HCT116 (cell line): ENCODE data around the gene LUZP2. TPM values are rescaled to one million over a fixed set of nuclear protein-coding genes. Genes with fewer than 3 reads are reported as not detected.

ENCODE experiments used
- ATAC-seq: fragments of 200-7000 bp; cut with Tn5 transposase; 2 replicates; pipeline ENCODE4 v1.9.1; 2020; ENCODE audit warnings: mild to moderate bottlenecking, moderate library complexity
- BruUV-seq: library from RNA; stranded (reverse); fragments of 400-500 nt; replicated peaks from 2 replicates; lab custom pipeline; 2021; lab: Mats Ljungman, UMichigan
- CTCF ChIA-PET: fragments of 300-600 bp; sonication (Branson Sonifier 250); formaldehyde crosslinking; loops from one replicate; lab custom pipeline; 2021; ENCODE audit warnings: antibody characterized with exemption; lab: Charles Lee
- POLR2A ChIA-PET: fragments of 300-600, 350-600 bp; sonication (Branson Sonifier 250); formaldehyde crosslinking; loops from one replicate; lab custom pipeline; 2021; ENCODE audit warnings: antibody characterized with exemption; lab: Charles Lee
- RAD21 ChIA-PET, 2 experiments: fragments of 300-600 bp; sonication (Branson Sonifier 250); formaldehyde crosslinking; loops; one replicate each; lab custom pipeline; 2023; ENCODE audit warnings: low total read pairs in 2 of 2; ENCODE audit not compliant: uncharacterized antibody in 2 of 2, unreplicated experiment in 2 of 2, low non-redundant PET in 1 of 2; lab: Charles Lee
- DNase-seq: peaks from one replicate; pipeline ENCODE4 v3.0.0-alpha.2; 2010; ENCODE audit warnings: low read depth, low spot score
- H2AFZ ChIP-seq: fragments of 200-600 bp; shearing (Covaris generic), sonication (generic); 2 replicates; pipeline ENCODE4 v1.6.1; 2017; ENCODE audit warnings: low read depth, mixed run types, mixed read lengths, antibody characterized with exemption, low read length; ENCODE audit not compliant: poor library complexity, severe bottlenecking
- H3K27ac ChIP-seq: 2 replicates; pipeline ENCODE4 v1.5.1; 2012; ENCODE audit warnings: low read depth, low read length
- H3K27me3 ChIP-seq: fragments of 200-600 bp; sonication (generic); 2 replicates; pipeline ENCODE4 v1.6.1; 2016; ENCODE audit warnings: mixed run types, low read length, mixed read lengths; ENCODE audit not compliant: insufficient read depth
- H3K36me3 ChIP-seq, 2 experiments: fragments of 200-500 bp in 1 of 2; fragments of 200-600 bp in 1 of 2; sonication (Bioruptor generic) in 1 of 2; sonication (generic) in 1 of 2; 2 replicates each; pipeline versions ENCODE4 v1.5.1 to v1.6.1; 2014 to 2016; ENCODE audit warnings: low read length in 2 of 2, inconsistent platforms in 1 of 2, mixed read lengths in 1 of 2, mixed run types in 1 of 2; ENCODE audit not compliant: insufficient read depth in 2 of 2, control insufficient read depth in 1 of 2
- H3K4me1 ChIP-seq, 2 experiments: fragments of 200-600 bp in 1 of 2; sonication (generic) in 1 of 2; 2 replicates each; pipeline versions ENCODE4 v1.5.1 to v1.6.1; 2012 to 2017; ENCODE audit warnings: low read length in 2 of 2, inconsistent platforms in 1 of 2, mild to moderate bottlenecking in 1 of 2, mixed read lengths in 1 of 2, mixed run types in 1 of 2, moderate library complexity in 1 of 2; ENCODE audit not compliant: insufficient read depth in 2 of 2, control insufficient read depth in 1 of 2
- H3K4me2 ChIP-seq: fragments of 200-600 bp; sonication (generic); 2 replicates; pipeline ENCODE4 v1.6.1; 2017; ENCODE audit warnings: mixed run types, low read length, mixed read lengths
- H3K4me3 ChIP-seq, 2 experiments: fragments of 200-600 bp in 1 of 2; sonication (generic) in 1 of 2; replicated peaks in 1 of 2; 2 replicates each; pipeline ENCODE4 v1.5.1; 2011 to 2016; ENCODE audit warnings: low read length in 2 of 2, control low read depth in 1 of 2, low read depth in 1 of 2, mild to moderate bottlenecking in 1 of 2, mixed read lengths in 1 of 2, mixed run types in 1 of 2
- H3K79me2 ChIP-seq: fragments of 200-600 bp; sonication (generic); 2 replicates; pipeline ENCODE4 v1.6.1; 2017; ENCODE audit warnings: mild to moderate bottlenecking, mixed run types, low read length, moderate library complexity, mixed read lengths; ENCODE audit not compliant: insufficient read depth
- H3K9ac ChIP-seq: fragments of 200-600 bp; sonication (generic); 2 replicates; pipeline ENCODE4 v1.6.1; 2016; ENCODE audit warnings: low read length, mixed read lengths
- H3K9me2 ChIP-seq: fragments of 200-600 bp; sonication (generic), shearing (Covaris generic); 2 replicates; pipeline ENCODE4 v1.6.1; 2017; ENCODE audit warnings: mixed run types, mild to moderate bottlenecking, moderate library complexity; ENCODE audit not compliant: insufficient read depth
- H3K9me3 ChIP-seq, 2 experiments: fragments of 200-500 bp in 1 of 2; fragments of 200-600 bp in 1 of 2; sonication (Bioruptor generic) in 1 of 2; sonication (generic) in 1 of 2; 2 replicates each; pipeline ENCODE4 v1.6.1; 2014 to 2017; ENCODE audit warnings: low read length in 2 of 2, mixed read lengths in 2 of 2, inconsistent platforms in 1 of 2, low read depth in 1 of 2, mild to moderate bottlenecking in 1 of 2, mixed run types in 1 of 2, moderate library complexity in 1 of 2; ENCODE audit not compliant: control insufficient read depth in 1 of 2, insufficient read depth in 1 of 2
- H4K20me1 ChIP-seq: fragments of 200-600 bp; sonication (generic), shearing (Covaris generic); 2 replicates; pipeline ENCODE4 v1.6.1; 2017; ENCODE audit warnings: mixed run types, mild to moderate bottlenecking, moderate library complexity; ENCODE audit not compliant: insufficient read depth
- CEBPB ChIP-seq: IDR thresholded peaks from 2 replicates; pipeline ENCODE4 v1.6.1; 2012; ENCODE audit warnings: low read depth
- EGR1 ChIP-seq: IDR thresholded peaks from 2 replicates; pipeline ENCODE4 v1.6.1; 2012; ENCODE audit warnings: low read depth
- ELF1 ChIP-seq: IDR thresholded peaks from 2 replicates; pipeline ENCODE4 v1.6.1; 2012; ENCODE audit warnings: low read depth, borderline replicate concordance
- EZH2 ChIP-seq: fragments of 200-600 bp; sonication (generic); IDR thresholded peaks from 2 replicates; pipeline ENCODE4 v1.6.1; 2017; ENCODE audit warnings: antibody characterized with exemption, mixed run types
- EZH2phosphoT487 ChIP-seq: fragments of 200-600 bp; IDR thresholded peaks from 2 replicates; pipeline ENCODE4 v1.6.1; 2018; ENCODE audit warnings: antibody characterized with exemption, borderline replicate concordance
- FOSL1 ChIP-seq: IDR thresholded peaks from 2 replicates; pipeline ENCODE4 v1.6.1; 2012; ENCODE audit warnings: low read depth
- POLR2A ChIP-seq: IDR thresholded peaks from 2 replicates; pipeline ENCODE4 v1.7.0; 2011; ENCODE audit warnings: borderline replicate concordance; ENCODE audit not compliant: insufficient read depth, insufficient read length; ENCODE audit errors: extremely low read depth
- POLR2AphosphoS5 ChIP-seq: IDR thresholded peaks from 2 replicates; pipeline ENCODE4 v1.6.1; 2011; ENCODE audit warnings: mild to moderate bottlenecking, low read depth, low read length, moderate library complexity
- SIN3A ChIP-seq: IDR thresholded peaks from 2 replicates; pipeline ENCODE4 v1.6.1; 2012; ENCODE audit warnings: low read depth
- SP1 ChIP-seq: IDR thresholded peaks from 2 replicates; pipeline ENCODE4 v1.6.1; 2012; ENCODE audit warnings: low read depth
- TCF7L2 ChIP-seq: IDR thresholded peaks from 2 replicates; pipeline ENCODE4 v1.7.0; 2011; ENCODE audit warnings: borderline replicate concordance, inconsistent platforms; ENCODE audit not compliant: insufficient read depth, insufficient read length; ENCODE audit errors: extremely low read depth
- ZFX ChIP-seq: fragments of 450-650 bp; IDR thresholded peaks from 2 replicates; pipeline ENCODE4 v1.6.1; 2017
- ZNF274 ChIP-seq: fragments of 200-500 bp; sonication (Bioruptor generic); IDR thresholded peaks from 2 replicates; pipeline ENCODE4 v1.6.1; 2014; ENCODE audit warnings: mild to moderate bottlenecking, low read depth, low read length, inconsistent platforms
- intact Hi-C: fragments of 100-400 bp; cut with micrococcal nuclease; formaldehyde crosslinking; loops from 2 replicates; pipeline ENCODE4 v1.10.0; 2022
- total RNA-seq: library from RNA; stranded (reverse); gene quantifications from one replicate; pipeline ENCODE4 v1.2.1, GENCODE V29; 2021; ENCODE audit not compliant: unreplicated experiment
- TF ChIP-seq, protein P1 (sequence below): IDR thresholded peaks from 2 replicates; pipeline ENCODE4 v1.6.1; 2012; ENCODE audit warnings: low read depth
- TF ChIP-seq, protein P2 (sequence below): IDR thresholded peaks from 2 replicates; pipeline ENCODE4 v1.6.1; 2012
- TF ChIP-seq, protein P3 (sequence below): IDR thresholded peaks from 2 replicates; pipeline ENCODE4 v1.6.1; 2011; ENCODE audit warnings: mild to moderate bottlenecking, low read length, moderate library complexity; ENCODE audit not compliant: insufficient replicate concordance; ENCODE audit errors: extremely low read depth
- TF ChIP-seq, protein P4 (sequence below): IDR thresholded peaks from 2 replicates; pipeline ENCODE4 v1.6.1; 2012

The LUZP2 gene
- total RNA-seq, 1 experiment from 2014 or later = not detected

DNA sequence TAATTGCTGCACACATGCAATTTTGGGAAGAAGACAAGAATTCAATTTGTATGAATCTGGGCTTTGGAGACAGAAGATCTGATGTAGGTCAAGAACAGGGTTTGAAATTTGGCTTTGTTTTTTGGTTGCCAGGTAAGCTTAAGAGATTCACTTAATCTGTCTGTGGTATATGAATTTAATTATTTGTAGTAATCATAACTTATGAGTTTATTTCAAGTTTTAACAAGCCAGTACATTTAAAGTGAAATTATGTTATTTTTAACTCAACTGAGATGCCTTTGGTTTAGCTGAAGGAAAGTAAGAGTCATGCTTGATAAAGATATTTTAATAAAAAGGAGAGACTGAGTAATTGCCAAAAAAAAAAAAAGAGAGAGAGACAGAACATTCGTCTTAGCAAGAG, 384.1 kb downstream of the LUZP2 start:
- Histone ChIP-seq H3K9ac (no peak overlapping the region), H3K4me2 (no peak overlapping the region), H2AFZ (no peak overlapping the region), H3K36me3 (no peaks in the 10 kb centered on the region), H3K9me2 (no peaks in the 10 kb centered on the region), H4K20me1 (no peaks in the 10 kb centered on the region), H3K27ac (no peak overlapping the region)
- ChIA-PET RAD21 (no interaction called here), CTCF (no interaction called here)
- DNase-seq = no peak
- TF ChIP-seq EGR1 (no peak), FOSL1 (no peak), POLR2AphosphoS5 (no peak), SP1 (no peak), EZH2phosphoT487 (no peak), ZFX (no peak), ZNF274 (no peak), CEBPB (no peak), EZH2 (no peak), POLR2A (no peak), TCF7L2 (no peak), SIN3A (no peak), ELF1 (no peak)
- TF ChIP-seq, protein P1, sequence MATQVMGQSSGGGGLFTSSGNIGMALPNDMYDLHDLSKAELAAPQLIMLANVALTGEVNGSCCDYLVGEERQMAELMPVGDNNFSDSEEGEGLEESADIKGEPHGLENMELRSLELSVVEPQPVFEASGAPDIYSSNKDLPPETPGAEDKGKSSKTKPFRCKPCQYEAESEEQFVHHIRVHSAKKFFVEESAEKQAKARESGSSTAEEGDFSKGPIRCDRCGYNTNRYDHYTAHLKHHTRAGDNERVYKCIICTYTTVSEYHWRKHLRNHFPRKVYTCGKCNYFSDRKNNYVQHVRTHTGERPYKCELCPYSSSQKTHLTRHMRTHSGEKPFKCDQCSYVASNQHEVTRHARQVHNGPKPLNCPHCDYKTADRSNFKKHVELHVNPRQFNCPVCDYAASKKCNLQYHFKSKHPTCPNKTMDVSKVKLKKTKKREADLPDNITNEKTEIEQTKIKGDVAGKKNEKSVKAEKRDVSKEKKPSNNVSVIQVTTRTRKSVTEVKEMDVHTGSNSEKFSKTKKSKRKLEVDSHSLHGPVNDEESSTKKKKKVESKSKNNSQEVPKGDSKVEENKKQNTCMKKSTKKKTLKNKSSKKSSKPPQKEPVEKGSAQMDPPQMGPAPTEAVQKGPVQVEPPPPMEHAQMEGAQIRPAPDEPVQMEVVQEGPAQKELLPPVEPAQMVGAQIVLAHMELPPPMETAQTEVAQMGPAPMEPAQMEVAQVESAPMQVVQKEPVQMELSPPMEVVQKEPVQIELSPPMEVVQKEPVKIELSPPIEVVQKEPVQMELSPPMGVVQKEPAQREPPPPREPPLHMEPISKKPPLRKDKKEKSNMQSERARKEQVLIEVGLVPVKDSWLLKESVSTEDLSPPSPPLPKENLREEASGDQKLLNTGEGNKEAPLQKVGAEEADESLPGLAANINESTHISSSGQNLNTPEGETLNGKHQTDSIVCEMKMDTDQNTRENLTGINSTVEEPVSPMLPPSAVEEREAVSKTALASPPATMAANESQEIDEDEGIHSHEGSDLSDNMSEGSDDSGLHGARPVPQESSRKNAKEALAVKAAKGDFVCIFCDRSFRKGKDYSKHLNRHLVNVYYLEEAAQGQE = no peak
- TF ChIP-seq, protein P2, sequence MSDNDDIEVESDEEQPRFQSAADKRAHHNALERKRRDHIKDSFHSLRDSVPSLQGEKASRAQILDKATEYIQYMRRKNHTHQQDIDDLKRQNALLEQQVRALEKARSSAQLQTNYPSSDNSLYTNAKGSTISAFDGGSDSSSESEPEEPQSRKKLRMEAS = no peak
- TF ChIP-seq, protein P3, sequence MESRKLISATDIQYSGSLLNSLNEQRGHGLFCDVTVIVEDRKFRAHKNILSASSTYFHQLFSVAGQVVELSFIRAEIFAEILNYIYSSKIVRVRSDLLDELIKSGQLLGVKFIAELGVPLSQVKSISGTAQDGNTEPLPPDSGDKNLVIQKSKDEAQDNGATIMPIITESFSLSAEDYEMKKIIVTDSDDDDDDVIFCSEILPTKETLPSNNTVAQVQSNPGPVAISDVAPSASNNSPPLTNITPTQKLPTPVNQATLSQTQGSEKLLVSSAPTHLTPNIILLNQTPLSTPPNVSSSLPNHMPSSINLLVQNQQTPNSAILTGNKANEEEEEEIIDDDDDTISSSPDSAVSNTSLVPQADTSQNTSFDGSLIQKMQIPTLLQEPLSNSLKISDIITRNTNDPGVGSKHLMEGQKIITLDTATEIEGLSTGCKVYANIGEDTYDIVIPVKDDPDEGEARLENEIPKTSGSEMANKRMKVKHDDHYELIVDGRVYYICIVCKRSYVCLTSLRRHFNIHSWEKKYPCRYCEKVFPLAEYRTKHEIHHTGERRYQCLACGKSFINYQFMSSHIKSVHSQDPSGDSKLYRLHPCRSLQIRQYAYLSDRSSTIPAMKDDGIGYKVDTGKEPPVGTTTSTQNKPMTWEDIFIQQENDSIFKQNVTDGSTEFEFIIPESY = no peak
- TF ChIP-seq, protein P4, sequence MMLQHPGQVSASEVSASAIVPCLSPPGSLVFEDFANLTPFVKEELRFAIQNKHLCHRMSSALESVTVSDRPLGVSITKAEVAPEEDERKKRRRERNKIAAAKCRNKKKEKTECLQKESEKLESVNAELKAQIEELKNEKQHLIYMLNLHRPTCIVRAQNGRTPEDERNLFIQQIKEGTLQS = no peak
- TF ChIP-seq, all 23 proteins: peak for 0
- intact Hi-C loops = no loop called here
- H3K4me1 ChIP-seq = no peaks in the 10 kb centered on the region
- no peak overlapping the region for H3K4me3 ChIP-seq
- no peak for ATAC-seq
- no peaks in the 10 kb centered on the region for H3K27me3 ChIP-seq
- peaks cover 3 to 10% of the 10 kb centered on the region in 2 experiments; a peak in 2 of 4 replicates for H3K9me3 ChIP-seq
- no TSS peak for BruUV-seq
- POLR2A ChIA-PET = no interaction called here
- no peaks in the 10 kb centered on the region for H3K79me2 ChIP-seq
